ENCODE measurements around the gene CTCF. TPM values are rescaled to one million over a fixed set of nuclear protein-coding genes. Genes with fewer than 3 reads are reported as not detected.

Gene CTCF
- total RNA-seq, 2 donors from 2014 or later = 54.3 to 72.4 TPM

- Mint-ChIP-seq H3K4me3 (no peak overlapping the region), H3K36me3 (no peaks in the 10 kb centered on the region), H3K9me3 (no peaks in the 10 kb centered on the region), H3K27me3 (no peaks in the 10 kb centered on the region), H3K27ac (no peak overlapping the region), H3K4me1 (ENCODE audit: low read depth in 2 of 2) (peaks cover 0 to 1% of the 10 kb centered on the region in 2 donors)
- DNase-seq (ENCODE audit: low spot score) (no peak), ATAC-seq (no peak)
These were observed 115.4 kb downstream of the CTCF start for GRCh38 chr16:67677712-67678111.

- H3K36me3 Mint-ChIP-seq = no peaks in the 10 kb centered on the region
- ATAC-seq = no peak
- no peak for DNase-seq (ENCODE audit: low spot score)
- no peaks in the 10 kb centered on the region for H3K4me1 Mint-ChIP-seq (ENCODE audit: low read depth in 2 of 2)
- no peaks in the 10 kb centered on the region for H3K9me3 Mint-ChIP-seq
- H3K27ac Mint-ChIP-seq = no peak overlapping the region
- H3K27me3 Mint-ChIP-seq = no peaks in the 10 kb centered on the region
- H3K4me3 Mint-ChIP-seq = no peak overlapping the region
These were observed 116.2 kb downstream of the CTCF start for GRCh38 chr16:67678354-67679023.

- no peak overlapping the region for H3K4me3 Mint-ChIP-seq
- H3K4me1 Mint-ChIP-seq (ENCODE audit: low read depth in 2 of 2) = no peaks in the 10 kb centered on the region
- no peaks in the 10 kb centered on the region for H3K36me3 Mint-ChIP-seq
- H3K27me3 Mint-ChIP-seq = no peaks in the 10 kb centered on the region
- DNase-seq (ENCODE audit: low spot score) = no peak
- H3K9me3 Mint-ChIP-seq = no peaks in the 10 kb centered on the region
- ATAC-seq = no peak
- no peak overlapping the region for H3K27ac Mint-ChIP-seq
These were observed 117.9 kb downstream of the CTCF start for GRCh38 chr16:67679935-67680897.

- no peak overlapping the region for H3K27ac Mint-ChIP-seq
- H3K4me1 Mint-ChIP-seq (ENCODE audit: low read depth in 2 of 2) = no peaks in the 10 kb centered on the region
These were observed 121.4 kb downstream of the CTCF start for GRCh38 chr16:67683767-67684166.

GRCh38 chr16:67685388-67686112 is 123.2 kb downstream of the CTCF start:
- Mint-ChIP-seq H3K27me3 (no peaks in the 10 kb centered on the region), H3K4me3 (no peak overlapping the region), H3K27ac (no peak overlapping the region), H3K4me1 (ENCODE audit: low read depth in 2 of 2) (no peaks in the 10 kb centered on the region), H3K9me3 (no peaks in the 10 kb centered on the region), H3K36me3 (no peaks in the 10 kb centered on the region)
- DNase-seq (ENCODE audit: low spot score) (no peak), ATAC-seq (no peak)

More at GRCh38 chr16:67683767-67684166, 121.4 kb downstream of the CTCF start:
- DNase-seq (ENCODE audit: low spot score) (no peak), ATAC-seq (no peak)
- Mint-ChIP-seq H3K4me3 (no peak overlapping the region), H3K27me3 (no peaks in the 10 kb centered on the region), H3K36me3 (no peaks in the 10 kb centered on the region), H3K9me3 (no peaks in the 10 kb centered on the region)

Other genes with a start within 250 kb of the CTCF start
- under 1 TPM in 1 of 2 donors, not detected in 1; 0.67 TPM for gene KCTD19, start 235.8 kb upstream of the CTCF start, total RNA-seq
- under 1 TPM in 1 of 2 donors, not detected in 1; 0.61 TPM for gene LRRC36, start 235.7 kb upstream of the CTCF start, total RNA-seq
- gene TPPP3, start 169.0 kb upstream of the CTCF start, total RNA-seq = under 1 TPM in 1 of 2 donors, not detected in 1; 0.31 TPM
- gene ZDHHC1, start 146.0 kb upstream of the CTCF start, total RNA-seq = 1 to 10 TPM; 1.6 to 2.0 TPM
- gene HSD11B2, start 131.4 kb upstream of the CTCF start, total RNA-seq = not detected
- gene ATP6V0D1, start 81.4 kb upstream of the CTCF start, total RNA-seq = 10 to 100 TPM; 66.9 to 85.5 TPM
- gene AGRP, start 79.0 kb upstream of the CTCF start, total RNA-seq = not detected
- 10 to 100 TPM; 47.7 to 48.2 TPM for gene RIPOR1, start 33.7 kb upstream of the CTCF start, total RNA-seq
- 10 to 100 TPM; 33.8 to 89.7 TPM for gene CARMIL2, start 82.6 kb downstream of the CTCF start, total RNA-seq
- 10 to 100 TPM; 54.9 to 91.3 TPM for gene ACD, start 97.7 kb downstream of the CTCF start, total RNA-seq
- gene PARD6A, start 98.4 kb downstream of the CTCF start, total RNA-seq = 1 to 10 TPM; 6.3 to 8.0 TPM
- 10 to 100 TPM in 1 of 2 donors, 1 to 10 TPM in 1; 8.1 to 12.2 TPM for gene ENKD1, start 104.2 kb downstream of the CTCF start, total RNA-seq
- 1 to 10 TPM; 1.6 to 1.9 TPM for gene C16orf86, start 104.3 kb downstream of the CTCF start, total RNA-seq
- gene GFOD2, start 156.8 kb downstream of the CTCF start, total RNA-seq = 10 to 100 TPM; 14.8 to 22.0 TPM
- gene RANBP10, start 244.0 kb downstream of the CTCF start, total RNA-seq = 10 to 100 TPM; 28.0 to 31.0 TPM
- 1 to 10 TPM in 1 of 2 donors, under 1 TPM in 1; 0.24 to 1.1 TPM for gene TSNAXIP1, start 244.4 kb downstream of the CTCF start, total RNA-seq

All from natural killer cell treated with Interleukin-12 subunit alpha and Interleukin-12 subunit beta and Interleukin-15 and Interleukin-18, amount 100 ng/mL, for 72 hours (primary cell).